Psoas muscle (tissue), 8 donors: Measurements from ENCODE around the gene MLLT10. TPM values are rescaled to one million over a fixed set of nuclear protein-coding genes. Genes with fewer than 3 reads are reported as not detected.
A peak's percentile ranks its signal among the peaks of the same experiment; 100 is the strongest.

Experiments
- ATAC-seq, 4 donors: fragments of 200-7000 bp; cut with Tn5 transposase; one replicate each; pipeline ENCODE4 v1.9.1; 2020; ENCODE audit warnings: moderate library complexity in 3 of 4, mild to moderate bottlenecking in 2 of 4
- DNase-seq, 2 donors: peaks; one replicate each; pipeline ENCODE4 v3.0.0-alpha.2; 2020
- H3K27ac ChIP-seq: fragments of 200-600 bp; one replicate; pipeline ENCODE4 v1.8.0; 2022
- H3K27me3 ChIP-seq, 3 donors: fragments of 200-600 bp in 1 of 3; one replicate each; pipeline versions ENCODE4 v1.6.1 to v1.8.0; 2013 to 2022; ENCODE audit warnings: low read length in 2 of 3, mild to moderate bottlenecking in 2 of 3, moderate library complexity in 1 of 3; ENCODE audit not compliant: insufficient read depth in 3 of 3
- H3K36me3 ChIP-seq, 2 donors: fragments of 200-600 bp in 1 of 2; one replicate each; pipeline versions ENCODE4 v1.6.1 to v1.8.0; 2013 to 2022; ENCODE audit warnings: low read depth in 1 of 2, mild to moderate bottlenecking in 1 of 2, moderate library complexity in 1 of 2; ENCODE audit not compliant: insufficient read depth in 1 of 2
- H3K4me1 ChIP-seq: fragments of 200-600 bp; one replicate; pipeline ENCODE4 v1.8.0; 2022
- H3K4me3 ChIP-seq: fragments of 200-600 bp; one replicate; pipeline ENCODE4 v1.8.0; 2022; ENCODE audit warnings: mild to moderate bottlenecking
- H3K9me3 ChIP-seq: fragments of 200-600 bp; one replicate; pipeline ENCODE4 v1.8.0; 2022
- CTCF ChIP-seq: fragments of 200-600 bp; IDR thresholded peaks from one replicate; pipeline ENCODE4 v1.8.0; 2022; ENCODE audit warnings: antibody characterized with exemption
- WGBS, 3 donors: extraction: QIAGEN DNeasy Blood & Tissue Kit; methylation state at CpG; one replicate each; pipeline versions ENCODE4 v1.1.6 to v1.1.7; 2013; 5-methylcytosine and 5-hydroxymethylcytosine counted together
- intact Hi-C, 2 donors: fragments of 100-400 bp; cut with DNase I; formaldehyde crosslinking; loops; one replicate each; pipeline versions ENCODE4 v1.11.0 to v1.14.2; 2022
- polyA plus RNA-seq, 3 donors: library from polyadenylated mRNA; stranded (reverse); fragments of 200-250 nt; gene quantifications; one replicate each; pipeline ENCODE4 v1.2.3, GENCODE V29; 2013
- total RNA-seq, 4 donors: library from RNA; stranded (reverse); fragmentation: NEBNext Ultra II Directional in 2 of 4; extraction: Animal tissue kit (Norgen Biotek cat#: 25700) in 2 of 4; gene quantifications; one replicate each; pipeline versions ENCODE4 v1.2.1 to v1.2.4, GENCODE V29; 2021 to 2023
- donor health status: healthy with polysubstance abuse.
- donor health status: DM: no; HTN: no; CAD: no; lungs with moderate emphysema.
- donor health status: Bipolar disorder and iron deficiency.
- donor health status: healthy.
- donor health status: DM: yes; HTN: yes; CAD: no.
- donor health status: DM: no; HTN: no; CAD: no.
- donor health status: DM: no; HTN: no; CAD: no.
- donor health status: DM: yes; HTN: yes; CAD: no.

Gene MLLT10
- total and polyA plus RNA-seq, 7 donors = 9.6 to 21.1 (median 13.3) TPM

GRCh38 chr10:21497177-21497807, 36.7 kb upstream of the MLLT10 start:
- Histone ChIP-seq H3K27me3 (peaks cover 0 to 4% (median 1%) of the 10 kb centered on the region in 3 donors), H3K27ac (no peak overlapping the region), H3K9me3 (no peaks in the 10 kb centered on the region), H3K36me3 (no peaks in the 10 kb centered on the region), H3K4me1 (no peaks in the 10 kb centered on the region), H3K4me3 (peak overlapping the region; percentile 83)
- ATAC-seq (peak; percentile 60 to 78 (median 68)), DNase-seq (peak; percentile 90 to 92)
- no peak for TF ChIP-seq CTCF
- WGBS, 3 donors = 5% methylated on average over 36 to 37 of the region's 37 CpGs
- intact Hi-C loops = loop anchor here (2.0 to 10.0 kb wide), 7 partner anchors 236 to 1490 kb away; partner anchors contain the start of genes DNAJC1 (in 2 of the 2), BMI1 (in 1 of the 2) and COMMD3 (in 1 of the 2)

- H3K27ac ChIP-seq = no peak overlapping the region
- H3K4me3 ChIP-seq = no peak overlapping the region
- ATAC-seq (no peak), DNase-seq (no peak)
- no peaks in the 10 kb centered on the region for H3K4me1 ChIP-seq
- no peaks in the 10 kb centered on the region for H3K36me3 ChIP-seq
- intact Hi-C loops = loop anchor here (5.0 to 10.0 kb wide), 6 partner anchors 414 to 1489 kb away; partner anchors contain the start of genes DNAJC1 (in 2 of the 2), BMI1 (in 1 of the 2) and COMMD3 (in 1 of the 2)
- WGBS, 3 donors = 85 to 90% (median 86%) methylated on average over 2 of the region's 2 CpGs
- peaks cover 0 to 4% (median 1%) of the 10 kb centered on the region in 3 donors for H3K27me3 ChIP-seq
- H3K9me3 ChIP-seq = no peaks in the 10 kb centered on the region
- TF ChIP-seq CTCF = no peak
Observed at GRCh38 chr10:21498377-21498776, 35.7 kb upstream of the MLLT10 start.

- Histone ChIP-seq H3K4me3 (no peak overlapping the region), H3K36me3 (no peaks in the 10 kb centered on the region), H3K9me3 (no peaks in the 10 kb centered on the region), H3K27me3 (peaks cover 0 to 4% (median 1%) of the 10 kb centered on the region in 3 donors), H3K4me1 (no peaks in the 10 kb centered on the region), H3K27ac (no peak overlapping the region)
- no peak for TF ChIP-seq CTCF
- no peak for DNase-seq
- ATAC-seq = no peak
- intact Hi-C loops = loop anchor here (5.0 to 10.0 kb wide), 6 partner anchors 414 to 1488 kb away; partner anchors contain the start of genes DNAJC1 (in 2 of the 2), BMI1 (in 1 of the 2) and COMMD3 (in 1 of the 2)
- WGBS, 3 donors = 92 to 97% (median 96%) methylated on average over 8 of the region's 8 CpGs
Observed at GRCh38 chr10:21498986-21499385, 35.0 kb upstream of the MLLT10 start.

GRCh38 chr10:21499701-21500577, 34.1 kb upstream of the MLLT10 start:
- ATAC-seq (no peak), DNase-seq (peak; percentile 32 to 66)
- 53 to 57% (median 53%) methylated on average over 67 to 72 of the region's 72 CpGs for WGBS, 3 donors
- H3K36me3 ChIP-seq = no peaks in the 10 kb centered on the region
- H3K27ac ChIP-seq = no peak overlapping the region
- H3K4me1 ChIP-seq = no peaks in the 10 kb centered on the region
- H3K4me3 ChIP-seq = peak overlapping the region; percentile 60
- peaks cover 0 to 4% (median 0%) of the 10 kb centered on the region in 3 donors for H3K27me3 ChIP-seq
- no peaks in the 10 kb centered on the region for H3K9me3 ChIP-seq
- no peak for TF ChIP-seq CTCF
- intact Hi-C loops = loop anchor here (2.0 to 10.0 kb wide), 8 partner anchors 15 to 1487 kb away; partner anchors contain the start of genes DNAJC1 (in 2 of the 2), BMI1 (in 1 of the 2) and COMMD3 (in 1 of the 2)
